ENCODE results near the gene PLA2G4E.

The PLA2G4E gene

GRCh38 chr15:41935566-41936020 is 85.2 kb downstream of the PLA2G4E start:
- DNase-seq (ENCODE audit: low spot score), result no peak

DNA sequence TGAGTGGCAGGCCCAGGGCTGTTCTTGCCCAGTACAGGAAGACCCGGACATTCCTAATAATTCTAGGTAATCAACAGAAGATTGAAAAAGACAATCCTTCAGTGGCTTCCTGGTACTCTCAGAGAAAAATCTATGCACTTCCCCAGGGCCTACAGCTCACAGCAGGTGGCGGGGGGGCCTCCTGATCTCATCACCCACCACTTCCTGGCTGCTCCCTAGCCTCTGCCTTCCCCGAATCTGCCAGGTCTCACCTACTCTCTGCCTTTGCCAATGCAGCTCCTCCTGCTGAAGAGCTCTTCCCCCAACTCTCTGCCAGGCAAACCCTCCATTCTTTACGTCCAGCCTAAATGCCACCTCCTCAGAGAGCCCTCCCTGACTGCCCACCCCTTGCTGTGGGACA is 86.0 kb downstream of the PLA2G4E start:
- DNase-seq (ENCODE audit: low spot score), result no peak

- DNase-seq (ENCODE audit: low spot score), result no peak
Observed at GRCh38 chr15:41933771-41934170, 87.1 kb downstream of the PLA2G4E start.

DNA sequence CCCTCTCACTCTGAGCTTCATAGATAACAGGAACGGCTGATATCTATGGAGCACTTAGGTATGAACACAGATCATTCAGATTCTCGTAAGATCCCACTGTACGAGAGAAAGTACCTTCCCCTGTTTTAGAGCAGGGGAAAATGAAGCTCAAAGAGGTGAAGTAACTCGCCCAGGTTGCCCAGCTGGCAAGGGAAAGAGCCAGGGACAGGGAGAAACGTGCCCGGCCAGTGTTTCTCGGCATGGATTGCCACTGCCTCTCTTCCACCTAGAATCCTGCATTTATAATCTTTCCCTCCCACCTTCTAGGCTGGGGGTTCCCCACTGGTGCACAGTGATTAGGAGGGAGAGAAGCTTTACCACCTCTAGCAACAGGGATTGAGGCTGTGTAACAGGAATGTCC is 87.5 kb downstream of the PLA2G4E start:
- DNase-seq (ENCODE audit: low spot score), result no peak

DNA sequence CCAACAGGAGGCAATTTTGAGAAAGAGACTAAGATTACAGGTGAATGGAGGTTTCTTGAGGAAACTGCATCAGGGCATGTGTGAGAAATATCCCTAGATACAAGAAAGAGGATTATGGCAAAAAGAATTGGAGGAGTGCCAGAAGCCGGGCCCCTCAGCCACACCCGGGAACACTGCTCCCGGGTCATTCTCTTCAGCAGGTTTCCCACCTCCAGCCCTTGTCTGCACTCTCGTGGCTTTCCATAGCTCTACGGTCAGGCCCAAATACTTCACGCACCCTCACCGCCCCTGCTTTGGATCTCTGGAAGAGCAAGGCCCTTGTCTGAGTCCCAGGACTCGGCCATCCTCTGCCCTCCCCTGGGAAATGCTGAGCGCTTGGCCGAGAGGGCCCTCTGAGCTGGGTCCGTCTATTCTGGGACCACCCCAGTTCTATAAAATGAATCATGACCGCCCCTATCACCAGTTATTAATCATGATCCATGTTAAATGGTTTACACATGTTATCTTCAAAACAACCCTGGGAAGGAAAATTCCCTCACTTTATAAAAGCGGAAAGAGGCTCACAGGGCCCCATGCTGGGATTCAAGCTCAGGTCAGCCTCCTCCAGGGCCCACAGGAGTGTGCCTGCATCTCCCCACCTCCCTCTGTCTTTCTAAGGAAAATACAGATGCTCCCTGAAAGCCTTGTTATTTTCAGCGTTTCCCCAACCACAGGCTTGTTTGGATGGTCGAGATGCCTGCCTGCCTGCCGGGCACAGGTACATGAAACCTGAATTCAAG is 88.1 kb downstream of the PLA2G4E start:
- no peak for DNase-seq (ENCODE audit: low spot score)

GRCh38 chr15:41932101-41932500 is 88.7 kb downstream of the PLA2G4E start:
- DNase-seq (ENCODE audit: low spot score), result no peak
